ENCODE data around the gene PLCG2.

Gene PLCG2

DNA sequence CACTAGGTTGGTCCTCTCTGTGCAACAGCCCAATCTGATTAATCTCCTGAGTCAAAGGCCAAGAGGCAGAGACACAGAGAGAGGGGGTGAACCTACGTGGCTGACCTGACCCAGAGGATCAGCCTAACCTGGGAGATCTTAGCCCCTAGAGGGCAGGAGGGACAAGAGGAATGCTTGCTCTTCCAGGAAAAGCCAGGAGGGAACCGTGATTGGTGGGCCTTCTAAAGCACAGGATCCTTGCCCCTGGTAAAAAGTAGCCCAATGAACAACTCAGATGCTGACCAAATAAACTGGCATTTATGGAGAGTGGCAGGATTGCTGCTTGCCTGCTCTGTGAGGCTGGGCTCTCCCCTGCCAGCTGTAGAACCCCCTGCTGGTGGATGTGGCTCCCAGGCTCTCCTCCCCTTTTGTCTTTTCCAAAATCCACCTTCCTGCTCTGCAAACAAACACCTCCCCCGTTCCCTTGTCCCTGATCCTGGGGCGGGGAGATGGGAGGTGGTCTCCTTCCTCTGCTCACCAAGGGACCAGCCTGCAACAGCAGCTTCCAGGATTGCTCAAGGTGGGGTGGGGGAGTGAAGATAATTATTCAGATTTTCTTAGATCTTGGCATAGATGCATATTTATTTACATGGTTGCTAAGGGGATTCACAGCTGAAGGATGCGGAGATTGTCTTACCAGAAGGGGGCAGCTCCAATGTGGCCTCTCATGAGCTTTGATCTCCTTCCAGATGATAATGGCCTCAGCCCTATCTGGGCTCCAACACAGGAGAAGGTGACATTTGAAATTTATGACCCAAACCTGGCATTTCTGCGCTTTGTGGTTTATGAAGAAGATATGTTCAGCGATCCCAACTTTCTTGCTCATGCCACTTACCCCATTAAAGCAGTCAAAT lies 160.3 kb downstream of the PLCG2 start:
- Histone ChIP-seq H3K4me3 (ENCODE audit: low read depth, low read length) (no peak overlapping the region), H3K27me3 (peaks cover 4% of the 10 kb centered on the region; the same call in 1 of the 2 replicates), H3K4me1 (no peaks in the 10 kb centered on the region), H3K9me3 (no peaks in the 10 kb centered on the region), H3K36me3 (no peaks in the 10 kb centered on the region)
- DNase-seq: no peak
- TF ChIP-seq, protein P1, sequence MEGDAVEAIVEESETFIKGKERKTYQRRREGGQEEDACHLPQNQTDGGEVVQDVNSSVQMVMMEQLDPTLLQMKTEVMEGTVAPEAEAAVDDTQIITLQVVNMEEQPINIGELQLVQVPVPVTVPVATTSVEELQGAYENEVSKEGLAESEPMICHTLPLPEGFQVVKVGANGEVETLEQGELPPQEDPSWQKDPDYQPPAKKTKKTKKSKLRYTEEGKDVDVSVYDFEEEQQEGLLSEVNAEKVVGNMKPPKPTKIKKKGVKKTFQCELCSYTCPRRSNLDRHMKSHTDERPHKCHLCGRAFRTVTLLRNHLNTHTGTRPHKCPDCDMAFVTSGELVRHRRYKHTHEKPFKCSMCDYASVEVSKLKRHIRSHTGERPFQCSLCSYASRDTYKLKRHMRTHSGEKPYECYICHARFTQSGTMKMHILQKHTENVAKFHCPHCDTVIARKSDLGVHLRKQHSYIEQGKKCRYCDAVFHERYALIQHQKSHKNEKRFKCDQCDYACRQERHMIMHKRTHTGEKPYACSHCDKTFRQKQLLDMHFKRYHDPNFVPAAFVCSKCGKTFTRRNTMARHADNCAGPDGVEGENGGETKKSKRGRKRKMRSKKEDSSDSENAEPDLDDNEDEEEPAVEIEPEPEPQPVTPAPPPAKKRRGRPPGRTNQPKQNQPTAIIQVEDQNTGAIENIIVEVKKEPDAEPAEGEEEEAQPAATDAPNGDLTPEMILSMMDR (IDR thresholded peaks at IDR 0.05; ENCODE audit: low read depth, low read length): peak; percentile 8; the same call in 1 of the 2 replicates

DNA sequence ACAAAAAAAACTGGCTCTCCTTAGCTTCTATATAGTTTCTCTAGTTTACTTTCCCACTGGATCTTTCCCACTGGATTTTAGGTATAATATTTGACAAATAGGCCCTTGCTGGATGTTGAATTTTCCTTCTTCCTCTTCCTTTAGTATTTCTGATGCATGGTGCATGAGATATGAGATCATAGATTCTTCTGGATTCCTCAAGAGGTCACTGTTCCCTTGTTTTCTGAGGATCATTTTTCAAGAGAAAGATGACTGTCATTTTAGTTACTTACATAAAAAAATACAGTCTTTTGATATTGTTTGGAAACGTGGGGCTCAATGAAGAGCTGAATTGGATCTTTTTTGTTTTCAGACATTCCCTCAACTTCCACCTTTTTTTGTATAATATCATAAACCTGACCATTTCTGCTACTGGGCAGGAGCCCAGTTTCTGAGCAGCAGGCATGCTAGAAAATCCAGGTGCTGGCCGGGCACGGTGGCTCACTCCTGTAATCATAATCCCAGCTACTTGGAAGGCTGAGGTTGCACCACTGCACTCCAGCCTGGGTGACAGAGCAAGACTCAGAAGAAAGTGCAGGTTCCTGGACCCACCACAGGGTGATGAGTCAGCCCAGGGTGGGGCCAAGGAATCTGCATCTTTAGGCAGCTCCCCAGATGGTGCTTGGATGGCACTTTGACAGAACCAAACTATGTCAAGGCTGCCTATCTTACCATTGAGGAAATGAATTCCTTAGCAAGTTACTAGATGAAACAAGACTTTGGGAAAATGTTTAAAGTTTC lies 161.9 kb downstream of the PLCG2 start:
- TF ChIP-seq, protein P1 (IDR thresholded peaks at IDR 0.05; ENCODE audit: low read depth, low read length): peak; percentile 49
- no peak for DNase-seq
- no peak overlapping the region for H3K4me3 ChIP-seq (ENCODE audit: low read depth, low read length)
- H3K4me1 ChIP-seq: no peaks in the 10 kb centered on the region
- no peaks in the 10 kb centered on the region for H3K9me3 ChIP-seq
- H3K27me3 ChIP-seq: peaks cover 4% of the 10 kb centered on the region; the same call in 1 of the 2 replicates
- no peaks in the 10 kb centered on the region for H3K36me3 ChIP-seq

DNA sequence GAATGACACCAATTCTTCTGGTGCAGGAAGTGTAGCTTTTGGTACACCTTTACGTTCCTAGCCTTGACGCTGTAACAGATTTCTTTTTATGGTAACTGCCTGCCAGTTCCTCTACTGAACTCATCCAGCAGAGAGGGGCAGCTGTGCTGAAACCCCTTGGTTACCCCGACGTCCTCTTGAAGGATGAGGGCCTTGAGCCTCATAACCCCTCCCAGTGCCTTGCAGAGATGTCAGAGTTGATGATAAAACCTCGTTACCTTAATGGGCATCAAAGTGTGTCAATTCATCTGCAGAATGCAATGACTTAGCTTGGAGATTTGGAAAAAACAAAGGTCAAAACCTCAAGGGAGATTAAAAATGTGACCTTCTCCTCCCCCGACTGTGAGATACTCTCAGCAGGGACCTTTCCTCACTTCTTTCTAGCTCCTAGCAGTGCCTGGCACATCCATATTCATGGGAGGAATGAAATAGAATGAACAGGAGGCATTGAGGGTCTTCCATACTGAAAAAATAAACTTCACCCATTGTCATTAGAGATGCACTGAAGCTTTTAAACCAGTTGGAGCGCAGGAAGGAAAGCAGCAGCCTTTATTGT lies 163.0 kb downstream of the PLCG2 start:
- Histone ChIP-seq H3K27me3 (peaks cover 4% of the 10 kb centered on the region; the same call in 1 of the 2 replicates), H3K36me3 (no peaks in the 10 kb centered on the region), H3K4me1 (no peaks in the 10 kb centered on the region), H3K9me3 (no peaks in the 10 kb centered on the region), H3K4me3 (ENCODE audit: low read depth, low read length) (no peak overlapping the region)
- TF ChIP-seq, protein P1 (IDR thresholded peaks at IDR 0.05; ENCODE audit: low read depth, low read length): no peak
- no peak for DNase-seq

DNA sequence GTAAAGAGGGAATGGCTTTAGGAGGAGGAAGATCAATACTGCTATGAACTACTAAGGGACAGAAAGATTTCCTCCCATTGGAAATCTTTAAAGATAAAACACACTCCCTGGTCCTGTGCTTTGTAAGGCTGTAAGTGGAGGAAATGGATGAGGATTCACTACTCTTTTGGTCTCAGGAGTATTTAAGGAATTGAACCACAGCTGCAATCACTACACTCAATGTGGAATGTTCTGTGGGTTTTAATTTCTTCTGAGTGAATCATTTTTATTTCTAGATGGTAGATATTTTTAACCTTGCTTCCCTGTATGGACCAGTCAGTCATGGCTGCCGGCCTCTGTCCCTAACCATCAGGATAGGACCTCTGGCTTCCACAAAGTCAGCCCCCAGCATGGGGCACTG lies 166.6 kb downstream of the PLCG2 start:
- no peak for DNase-seq
- Histone ChIP-seq H3K4me3 (ENCODE audit: low read depth, low read length) (no peak overlapping the region), H3K27me3 (no peaks in the 10 kb centered on the region)

DNA sequence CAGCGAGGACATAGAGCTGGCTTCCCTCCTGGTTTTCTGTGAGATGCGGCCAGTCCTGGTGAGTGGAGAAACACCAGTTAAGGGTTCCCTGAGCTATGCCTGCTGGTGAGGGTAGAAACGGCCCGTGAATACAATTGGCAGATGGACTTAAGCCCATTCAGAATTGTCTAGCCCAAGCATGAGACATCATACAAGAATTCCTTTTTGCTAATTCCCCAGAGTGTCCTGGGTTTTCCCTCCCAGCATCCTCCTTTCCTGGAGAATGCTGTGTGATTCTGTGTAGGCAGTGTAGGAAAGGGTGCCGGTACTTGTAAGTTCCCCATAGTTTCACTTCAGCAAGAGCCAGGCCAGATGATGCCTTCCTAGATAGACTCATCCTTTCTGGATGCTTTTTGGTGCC lies 167.1 kb downstream of the PLCG2 start:
- Histone ChIP-seq H3K4me3 (ENCODE audit: low read depth, low read length) (no peak overlapping the region), H3K4me1 (no peaks in the 10 kb centered on the region), H3K9me3 (no peaks in the 10 kb centered on the region), H3K36me3 (no peaks in the 10 kb centered on the region), H3K27me3 (no peaks in the 10 kb centered on the region)
- TF ChIP-seq, protein P1 (IDR thresholded peaks at IDR 0.05; ENCODE audit: low read depth, low read length): no peak
- DNase-seq: no peak

More for the DNA sequence above, 166.6 kb downstream of the PLCG2 start:
- Histone ChIP-seq H3K36me3 (no peaks in the 10 kb centered on the region), H3K4me1 (no peaks in the 10 kb centered on the region), H3K9me3 (no peaks in the 10 kb centered on the region)
- TF ChIP-seq, protein P1 (IDR thresholded peaks at IDR 0.05; ENCODE audit: low read depth, low read length): no peak

Measured in BE2C (cell line).